Loucy (cell line): ENCODE measurements around the gene ROBO2.

Experiments used
- H2AFZ ChIP-seq: fragments of 200-600 bp; sonication (generic); 2 replicates; pipeline ENCODE4 v1.6.0; 2016; ENCODE audit warnings: antibody characterized with exemption, mild to moderate bottlenecking, low read length, moderate library complexity
- H3F3A ChIP-seq: fragments of 200-600 bp; 2 replicates; pipeline ENCODE4 v1.6.0; 2016; ENCODE audit warnings: antibody characterized with exemption, low read depth, mild to moderate bottlenecking
- H3K27me3 ChIP-seq: fragments of 200-600 bp; sonication (generic); 2 replicates; pipeline ENCODE4 v1.6.1; 2014; ENCODE audit warnings: low read length, mild to moderate bottlenecking; ENCODE audit not compliant: insufficient read depth, poor library complexity, severe bottlenecking
- H3K36me3 ChIP-seq: fragments of 200-600 bp; sonication (generic); 2 replicates; pipeline ENCODE4 v1.6.1; 2016; ENCODE audit warnings: low read length; ENCODE audit not compliant: insufficient read depth
- H3K4me1 ChIP-seq: fragments of 200-600 bp; sonication (generic); 2 replicates; pipeline ENCODE4 v1.5.1; 2014; ENCODE audit warnings: low read length, mild to moderate bottlenecking; ENCODE audit not compliant: insufficient read depth, poor library complexity, severe bottlenecking
- H3K4me2 ChIP-seq: fragments of 200-600 bp; sonication (generic); 2 replicates; pipeline ENCODE4 v1.6.0; 2014; ENCODE audit warnings: antibody characterized with exemption, low read length, low read depth, mild to moderate bottlenecking; ENCODE audit not compliant: poor library complexity, severe bottlenecking
- H3K4me3 ChIP-seq: fragments of 200-600 bp; sonication (generic); 2 replicates; pipeline ENCODE4 v1.5.1; 2014; ENCODE audit warnings: low read length, mild to moderate bottlenecking, mixed read lengths; ENCODE audit not compliant: poor library complexity, severe bottlenecking
- H3K79me2 ChIP-seq: fragments of 200-600 bp; sonication (generic); 2 replicates; pipeline ENCODE4 v1.6.1; 2014; ENCODE audit warnings: low read length; ENCODE audit not compliant: insufficient read depth
- H3K9ac ChIP-seq: fragments of 200-600 bp; sonication (generic); 2 replicates; pipeline ENCODE4 v1.6.0; 2014; ENCODE audit warnings: mild to moderate bottlenecking, low read depth, low read length, moderate library complexity; ENCODE audit not compliant: poor library complexity, severe bottlenecking
- H3K9me2 ChIP-seq: fragments of 200-600 bp; sonication (generic); replicated peaks from 2 replicates; pipeline ENCODE4 v1.6.1; 2016; ENCODE audit warnings: low read depth, low read length, mixed read lengths
- H3K9me3 ChIP-seq: fragments of 200-600 bp; sonication (generic); 2 replicates; pipeline ENCODE4 v1.6.1; 2014; ENCODE audit warnings: mild to moderate bottlenecking, antibody characterized with exemption, low read length, low read depth; ENCODE audit not compliant: insufficient read depth
- H4K20me1 ChIP-seq: fragments of 200-600 bp; sonication (generic); 2 replicates; pipeline ENCODE4 v1.6.0; 2014; ENCODE audit warnings: antibody characterized with exemption, low read length, mild to moderate bottlenecking; ENCODE audit not compliant: insufficient read depth, poor library complexity, severe bottlenecking
- EZH2phosphoT487 ChIP-seq: fragments of 200-600 bp; IDR thresholded peaks from 2 replicates; pipeline ENCODE4 v1.6.1; 2018; ENCODE audit warnings: antibody characterized with exemption, mild to moderate bottlenecking, moderate library complexity, borderline replicate concordance
- TF ChIP-seq, protein P1 (sequence below): fragments of 200-600 bp; sonication (generic); conservative IDR thresholded peaks from 2 replicates; pipeline ENCODE4 v1.5.1; 2014; ENCODE audit warnings: mild to moderate bottlenecking, antibody characterized with exemption, low read length

Gene ROBO2

DNA sequence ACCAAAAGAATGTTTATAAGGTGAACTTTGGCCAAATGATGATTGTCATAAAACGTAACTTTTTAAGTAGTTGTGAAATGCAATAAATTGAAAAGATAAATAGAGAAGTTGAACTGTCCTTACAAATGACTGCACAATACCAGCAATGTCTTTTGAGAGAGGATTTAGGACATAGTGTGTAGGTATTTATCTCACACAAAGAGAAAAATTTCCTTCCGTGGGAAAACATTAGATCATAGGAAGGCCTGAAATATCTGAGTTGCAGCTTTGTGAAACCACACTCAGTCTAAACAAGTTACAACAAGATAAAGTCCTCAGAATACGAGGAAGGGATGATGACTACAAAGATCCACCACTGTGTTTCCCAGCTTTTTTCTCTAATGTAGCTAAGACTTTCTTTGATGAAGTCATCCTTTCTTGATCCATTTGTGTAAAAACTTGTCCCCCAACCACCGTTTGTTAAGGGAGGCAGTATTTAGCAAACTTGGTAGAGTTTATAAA, 16.0 kb downstream of the ROBO2 start:
- Histone ChIP-seq H3K9me2 (no peaks in the 10 kb centered on the region), H3K4me2 (no peak overlapping the region), H3K9me3 (no peaks in the 10 kb centered on the region), H4K20me1 (no peaks in the 10 kb centered on the region), H3K36me3 (no peaks in the 10 kb centered on the region), H3K4me3 (no peak overlapping the region), H3K4me1 (no peaks in the 10 kb centered on the region), H2AFZ (no peak overlapping the region), H3K9ac (no peak overlapping the region), H3K27me3 (no peaks in the 10 kb centered on the region), H3K79me2 (no peaks in the 10 kb centered on the region), H3F3A (no peaks in the 10 kb centered on the region)
- TF ChIP-seq, protein P1, sequence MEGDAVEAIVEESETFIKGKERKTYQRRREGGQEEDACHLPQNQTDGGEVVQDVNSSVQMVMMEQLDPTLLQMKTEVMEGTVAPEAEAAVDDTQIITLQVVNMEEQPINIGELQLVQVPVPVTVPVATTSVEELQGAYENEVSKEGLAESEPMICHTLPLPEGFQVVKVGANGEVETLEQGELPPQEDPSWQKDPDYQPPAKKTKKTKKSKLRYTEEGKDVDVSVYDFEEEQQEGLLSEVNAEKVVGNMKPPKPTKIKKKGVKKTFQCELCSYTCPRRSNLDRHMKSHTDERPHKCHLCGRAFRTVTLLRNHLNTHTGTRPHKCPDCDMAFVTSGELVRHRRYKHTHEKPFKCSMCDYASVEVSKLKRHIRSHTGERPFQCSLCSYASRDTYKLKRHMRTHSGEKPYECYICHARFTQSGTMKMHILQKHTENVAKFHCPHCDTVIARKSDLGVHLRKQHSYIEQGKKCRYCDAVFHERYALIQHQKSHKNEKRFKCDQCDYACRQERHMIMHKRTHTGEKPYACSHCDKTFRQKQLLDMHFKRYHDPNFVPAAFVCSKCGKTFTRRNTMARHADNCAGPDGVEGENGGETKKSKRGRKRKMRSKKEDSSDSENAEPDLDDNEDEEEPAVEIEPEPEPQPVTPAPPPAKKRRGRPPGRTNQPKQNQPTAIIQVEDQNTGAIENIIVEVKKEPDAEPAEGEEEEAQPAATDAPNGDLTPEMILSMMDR: no peak
- TF ChIP-seq EZH2phosphoT487: no peak

DNA sequence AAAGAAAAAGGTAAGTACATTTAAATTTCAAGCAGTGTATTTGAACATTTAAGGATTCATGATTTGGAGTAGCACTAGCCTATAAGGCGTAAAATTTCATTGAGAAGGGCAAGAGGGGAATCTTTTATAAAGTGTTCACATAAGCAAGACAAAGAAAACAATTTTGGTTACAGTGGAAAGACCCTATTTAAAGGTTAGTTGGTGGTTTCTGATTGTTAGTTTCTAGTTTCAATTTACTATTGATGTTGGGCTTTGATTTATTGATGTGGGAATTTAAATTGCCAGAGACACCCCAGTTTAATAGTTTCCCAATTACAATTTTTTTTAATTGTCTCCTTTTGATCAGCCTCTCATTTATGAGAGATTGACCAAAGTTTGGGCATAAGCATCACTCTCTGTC, 19.5 kb downstream of the ROBO2 start:
- Histone ChIP-seq H3K4me2 (no peak overlapping the region), H2AFZ (no peak overlapping the region), H3K4me1 (no peaks in the 10 kb centered on the region), H3K4me3 (no peak overlapping the region), H3K36me3 (no peaks in the 10 kb centered on the region), H3K27me3 (no peaks in the 10 kb centered on the region), H3K9me3 (peaks cover 15% of the 10 kb centered on the region; the same call in 1 of the 2 replicates), H3K9ac (no peak overlapping the region), H4K20me1 (no peaks in the 10 kb centered on the region), H3F3A (no peaks in the 10 kb centered on the region), H3K79me2 (no peaks in the 10 kb centered on the region), H3K9me2 (no peaks in the 10 kb centered on the region)
- TF ChIP-seq, protein P1: no peak
- TF ChIP-seq EZH2phosphoT487: no peak

DNA sequence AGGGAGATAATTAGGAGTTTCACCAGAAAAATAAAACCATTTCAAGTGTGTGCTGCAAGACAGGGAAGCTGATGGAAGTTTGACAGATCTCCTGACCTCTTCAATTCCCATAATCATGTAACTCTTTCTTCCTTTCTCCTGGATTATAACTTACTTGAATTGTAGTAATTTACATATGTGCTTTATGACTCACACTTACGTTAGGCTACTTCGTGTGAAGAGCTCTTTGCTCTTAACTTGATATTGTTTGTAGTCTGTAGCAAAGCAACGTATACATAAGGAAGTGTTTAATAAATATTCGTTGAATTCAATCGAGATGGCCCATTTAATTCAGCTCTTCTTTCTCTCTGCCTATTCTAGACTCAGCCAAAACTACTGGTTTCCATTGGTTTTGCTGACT, 23.5 kb downstream of the ROBO2 start:
- H3F3A ChIP-seq: no peaks in the 10 kb centered on the region
- no peaks in the 10 kb centered on the region for H3K27me3 ChIP-seq
- no peaks in the 10 kb centered on the region for H3K4me1 ChIP-seq
- H3K9me2 ChIP-seq: no peaks in the 10 kb centered on the region
- H3K79me2 ChIP-seq: no peaks in the 10 kb centered on the region
- no peaks in the 10 kb centered on the region for H4K20me1 ChIP-seq
- H3K4me3 ChIP-seq: no peak overlapping the region
- H3K4me2 ChIP-seq: no peak overlapping the region
- peaks cover 15% of the 10 kb centered on the region; the same call in 1 of the 2 replicates for H3K9me3 ChIP-seq
- no peak overlapping the region for H2AFZ ChIP-seq
- H3K36me3 ChIP-seq: no peaks in the 10 kb centered on the region
- TF ChIP-seq, protein P1: no peak
- TF ChIP-seq EZH2phosphoT487: no peak
- H3K9ac ChIP-seq: no peak overlapping the region
